Transverse colon (tissue), 4 donors: ENCODE measurements around the gene ZCCHC3. TPM values are rescaled to one million over a fixed set of nuclear protein-coding genes. Genes with fewer than 3 reads are reported as not detected.

Experiments used
- DNase-seq: peaks from one replicate; pipeline ENCODE4 v3.0.0-alpha.2; 2019
- H3K27ac ChIP-seq, 4 donors: fragments of 200-600 bp; sonication (generic); 2 replicates each; pipeline ENCODE4 v1.5.1; 2016 to 2018; ENCODE audit warnings: inconsistent platforms in 4 of 4
- H3K27me3 ChIP-seq: fragments of 200-600 bp; sonication (generic); 2 replicates; pipeline ENCODE4 v1.5.1; 2017; ENCODE audit warnings: inconsistent platforms
- H3K36me3 ChIP-seq, 4 donors: fragments of 200-600 bp; sonication (generic); 2 replicates each; pipeline ENCODE4 v1.5.1; 2017 to 2019; ENCODE audit warnings: inconsistent platforms in 4 of 4
- H3K4me1 ChIP-seq, 4 donors: fragments of 200-600 bp; sonication (generic); 2 replicates each; pipeline ENCODE4 v1.5.1; 2017 to 2020; ENCODE audit warnings: inconsistent platforms in 4 of 4
- H3K4me3 ChIP-seq, 4 donors: fragments of 200-600 bp; sonication (generic); 1 replicate in 1 of 4; 2 replicates in 3 of 4; pipeline versions ENCODE4 v1.5.1 to v1.6.1; 2017 to 2019; ENCODE audit warnings: inconsistent platforms in 4 of 4
- H3K9me3 ChIP-seq, 2 donors: fragments of 200-600 bp; sonication (generic); 2 replicates each; pipeline ENCODE4 v1.5.1; 2017 to 2019; ENCODE audit warnings: inconsistent platforms in 2 of 2
- CTCF ChIP-seq, 5 experiments: fragments of 200-600 bp in 3 of 5; fragments of 450-650 bp in 2 of 5; sonication (generic) in 3 of 5; IDR thresholded peaks; 1 replicate in 2 of 5; 2 replicates in 3 of 5; pipeline ENCODE4 v1.5.1; 2016 to 2017; ENCODE audit warnings: antibody characterized with exemption in 5 of 5, inconsistent platforms in 3 of 5, mild to moderate bottlenecking in 2 of 5, moderate library complexity in 1 of 5
- EP300 ChIP-seq: sonication (generic); formaldehyde crosslinking; IDR thresholded peaks from one replicate; pipeline ENCODE4 v1.6.1; 2017; ENCODE audit warnings: antibody characterized with exemption, low read depth
- POLR2A ChIP-seq: fragments of 450-650 bp; IDR thresholded peaks from one replicate; pipeline ENCODE4 v1.6.1; 2016; ENCODE audit warnings: antibody characterized with exemption, mild to moderate bottlenecking, moderate library complexity
- POLR2AphosphoS5 ChIP-seq, 3 donors: sonication (generic); formaldehyde crosslinking; IDR thresholded peaks; one replicate each; pipeline ENCODE4 v1.6.1; 2016; ENCODE audit warnings: antibody characterized with exemption in 3 of 3
- WGBS, 2 donors: methylation state at CpG; one replicate each; pipeline ENCODE4 v1.1.5; 2018; ENCODE audit warnings: low coverage in 1 of 2; 5-methylcytosine and 5-hydroxymethylcytosine counted together
- in situ Hi-C, 4 donors: fragments of 200-750 bp; cut with MboI; loops; one replicate each; pipeline versions ENCODE4 v1.15.0 to v1.15.1; 2017; ENCODE audit warnings: low sequenced_read_pairs in 3 of 4, low pct_ligation_motif_present in 1 of 4, low pct_unique_long_range_greater_than_20kb in 1 of 4
- intact Hi-C: fragments of 100-400 bp; cut with DNase I; formaldehyde crosslinking; loops from one replicate; pipeline ENCODE4 v1.15.1; 2023; ENCODE audit warnings: low total_unique reads
- total RNA-seq, 4 donors: library from RNA; depleted of rRNA; stranded (reverse); fragments of >200 nt; gene quantifications; one replicate each; pipeline ENCODE4 v1.1.0, GENCODE V29; 2016

Gene ZCCHC3
- total RNA-seq, 4 donors from 2014 or later = 6.6 to 16.0 (median 10.1) TPM

- peak within 1 kb of the TSS; percentile 24 to 68 (median 59) for H3K4me3 ChIP-seq
- H3K4me1 ChIP-seq = peaks cover 0 to 20% (median 10%) of the 10 kb centered on the region in 4 donors
- H3K36me3 ChIP-seq = no peaks in the 10 kb centered on the region
- in situ Hi-C loops = no loop called here
- DNase-seq = peak; percentile 96
- 1% methylated on average over 25 to 43 of the region's 43 CpGs for WGBS, 2 donors
- intact Hi-C loops = no loop called here
- peak within 1 kb of the TSS; percentile 83 to 88 (median 86) for H3K27ac ChIP-seq
- H3K27me3 ChIP-seq = no peaks in the 10 kb centered on the region
- TF ChIP-seq CTCF (IDR thresholded peaks at IDR 0.05) (peak; percentile 46 to 67 (median 56)), POLR2A (no peak), POLR2AphosphoS5 (IDR thresholded peaks at IDR 0.05) (peak in 1 of 3 donors; percentile 29)
- no peaks in the 10 kb centered on the region for H3K9me3 ChIP-seq
These were observed 7.1 kb upstream of the ZCCHC3 start, which contains the start of gene C20orf96 for GRCh38 chr20:290084-290831. Gene C20orf96 (minus strand): TSS chr20:290750. CDS start chr20:290610, 140 bp downstream.

GRCh38 chr20:294602-295001 is 2.8 kb upstream of the ZCCHC3 start:
- DNase-seq = no peak
- no peak overlapping the region for H3K27ac ChIP-seq
- H3K4me1 ChIP-seq = peaks cover 4 to 32% (median 25%) of the 10 kb centered on the region in 4 donors
- intact Hi-C loops (no loop called here), in situ Hi-C loops (no loop called here)
- no peaks in the 10 kb centered on the region for H3K27me3 ChIP-seq
- WGBS, 2 donors = 76 to 92% methylated on average over 3 to 5 of the region's 5 CpGs
- TF ChIP-seq POLR2A (no peak), EP300 (no peak), POLR2AphosphoS5 (IDR thresholded peaks at IDR 0.05) (no peak), CTCF (IDR thresholded peaks at IDR 0.05) (no peak)
- no peaks in the 10 kb centered on the region for H3K9me3 ChIP-seq
- no peak overlapping the region for H3K4me3 ChIP-seq
- H3K36me3 ChIP-seq = no peaks in the 10 kb centered on the region

GRCh38 chr20:295804-296203 is 1.6 kb upstream of the ZCCHC3 start:
- WGBS, 2 donors = 89 to 92% methylated on average over 4 of the region's 4 CpGs
- H3K27ac ChIP-seq = no peak overlapping the region

More at GRCh38 chr20:295804-296203, 1.6 kb upstream of the ZCCHC3 start:
- intact Hi-C loops = no loop called here
- no peaks in the 10 kb centered on the region for H3K36me3 ChIP-seq
- H3K4me1 ChIP-seq = peaks cover 4 to 38% (median 32%) of the 10 kb centered on the region in 4 donors
- H3K4me3 ChIP-seq = no peak overlapping the region
- DNase-seq = no peak
- no peak for TF ChIP-seq POLR2AphosphoS5 (IDR thresholded peaks at IDR 0.05)
- no peak for TF ChIP-seq CTCF (IDR thresholded peaks at IDR 0.05)
- no peak for TF ChIP-seq EP300
- no peak for TF ChIP-seq POLR2A
- in situ Hi-C loops = no loop called here
- no peaks in the 10 kb centered on the region for H3K9me3 ChIP-seq
- no peaks in the 10 kb centered on the region for H3K27me3 ChIP-seq
